HG02981 (cell line): ENCODE data around the gene SNX22.

Experiments
- ATAC-seq: cut with Tn5 transposase; IDR thresholded peaks from one replicate; pipeline ENCODE4 v1.9.1; 2021; ENCODE audit warnings: mild to moderate bottlenecking, moderate library complexity; ENCODE audit not compliant: unreplicated experiment

SNX22 gene

GRCh38 chr15:64193971-64194370, 42.4 kb downstream of the SNX22 start:
- no peak for ATAC-seq

DNA sequence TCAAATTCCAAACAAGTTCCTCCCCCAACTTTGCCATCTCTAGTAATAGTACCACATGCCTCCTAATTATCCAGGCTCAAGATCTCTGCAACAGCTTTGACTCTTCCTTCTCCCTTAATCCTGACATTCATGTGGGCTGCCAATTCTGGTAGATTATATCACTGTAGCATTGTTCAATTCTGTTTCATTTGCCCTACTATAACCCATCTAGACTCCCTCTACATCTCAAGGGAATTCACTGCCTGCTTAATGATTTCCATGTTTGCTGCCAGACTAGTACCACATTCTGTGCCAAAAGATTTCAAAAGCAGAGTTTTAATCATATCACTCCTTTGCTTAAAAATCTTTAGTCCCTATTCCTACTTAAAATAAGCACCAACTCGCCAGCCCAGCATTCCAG, 45.9 kb downstream of the SNX22 start:
- no peak for ATAC-seq

- ATAC-seq: no peak
These were observed 53.7 kb downstream of the SNX22 start for GRCh38 chr15:64205202-64205601.
